NCI-H345 treated with DMSO at 0.1 percent for 48 hours (cell line): ENCODE data around the gene AMBN.

ENCODE experiments used
- DNase-seq: peaks from one replicate; lab custom pipeline; 2025; ENCODE audit not compliant: unreplicated experiment; lab: John Stamatoyannopoulos, UW

The AMBN gene, protein sequence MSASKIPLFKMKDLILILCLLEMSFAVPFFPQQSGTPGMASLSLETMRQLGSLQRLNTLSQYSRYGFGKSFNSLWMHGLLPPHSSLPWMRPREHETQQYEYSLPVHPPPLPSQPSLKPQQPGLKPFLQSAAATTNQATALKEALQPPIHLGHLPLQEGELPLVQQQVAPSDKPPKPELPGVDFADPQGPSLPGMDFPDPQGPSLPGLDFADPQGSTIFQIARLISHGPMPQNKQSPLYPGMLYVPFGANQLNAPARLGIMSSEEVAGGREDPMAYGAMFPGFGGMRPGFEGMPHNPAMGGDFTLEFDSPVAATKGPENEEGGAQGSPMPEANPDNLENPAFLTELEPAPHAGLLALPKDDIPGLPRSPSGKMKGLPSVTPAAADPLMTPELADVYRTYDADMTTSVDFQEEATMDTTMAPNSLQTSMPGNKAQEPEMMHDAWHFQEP

DNA sequence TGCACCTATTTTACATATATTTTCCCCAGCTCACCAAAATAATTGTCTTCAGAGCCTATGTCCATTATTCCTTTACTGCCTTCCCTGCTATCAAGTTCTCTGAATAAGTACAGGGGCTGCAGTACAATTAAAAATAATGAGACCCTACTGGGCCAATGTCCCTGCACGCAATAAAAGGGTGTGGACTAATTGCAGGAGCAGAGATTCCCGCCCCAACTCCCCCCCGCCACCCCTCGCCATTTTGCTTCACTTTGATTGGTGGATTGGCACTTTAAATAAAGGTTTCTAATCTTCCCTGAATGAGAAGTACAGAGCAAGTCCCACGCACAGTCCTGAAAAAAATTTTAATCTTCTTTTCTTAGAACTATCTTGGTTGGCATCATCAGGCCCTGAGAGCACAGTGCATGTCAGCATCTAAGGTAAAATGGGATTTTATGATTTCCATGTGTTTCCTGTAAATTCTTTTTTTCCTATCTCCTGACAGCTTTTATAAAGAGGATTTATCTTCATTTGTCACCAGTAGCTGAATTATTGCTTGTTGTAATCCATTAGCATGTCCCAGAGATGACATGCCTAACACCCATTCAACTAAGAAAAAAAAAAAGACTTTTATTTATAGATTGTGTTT, at the start of gene AMBN:
TSS of gene AMBN (plus strand) at position 302 of the 628 bp plus-strand sequence. CDS start at position 405, 103 bp downstream.
- no peak for DNase-seq

DNA sequence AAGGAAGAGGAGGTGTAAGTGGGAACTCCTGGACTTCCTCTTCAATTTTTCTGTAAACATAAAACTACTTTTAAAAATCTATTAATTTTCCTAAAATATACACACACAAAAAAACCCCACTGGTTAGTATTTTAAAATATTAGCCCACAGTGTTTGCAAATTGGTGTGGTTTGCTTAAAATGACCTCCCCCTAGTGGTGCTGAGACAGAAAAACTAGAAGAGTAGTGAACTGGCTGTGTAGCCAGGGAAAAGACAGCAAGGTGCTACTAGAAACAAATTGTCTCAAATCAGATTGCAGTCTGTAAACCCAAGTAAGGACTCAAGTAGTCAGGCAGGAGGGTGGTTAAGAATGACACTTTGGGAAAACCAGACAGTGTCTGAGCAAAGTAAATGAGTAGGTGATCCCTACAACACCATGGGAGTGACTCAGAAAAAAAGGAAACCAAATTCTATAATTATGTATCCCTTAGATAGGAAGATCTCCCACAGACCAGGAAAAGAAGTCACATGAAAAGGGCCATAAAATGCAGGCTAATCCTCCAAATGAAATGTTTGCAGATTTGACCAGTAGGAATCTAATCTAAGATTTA, 47.7 kb upstream of the AMBN start:
- no peak for DNase-seq

DNA sequence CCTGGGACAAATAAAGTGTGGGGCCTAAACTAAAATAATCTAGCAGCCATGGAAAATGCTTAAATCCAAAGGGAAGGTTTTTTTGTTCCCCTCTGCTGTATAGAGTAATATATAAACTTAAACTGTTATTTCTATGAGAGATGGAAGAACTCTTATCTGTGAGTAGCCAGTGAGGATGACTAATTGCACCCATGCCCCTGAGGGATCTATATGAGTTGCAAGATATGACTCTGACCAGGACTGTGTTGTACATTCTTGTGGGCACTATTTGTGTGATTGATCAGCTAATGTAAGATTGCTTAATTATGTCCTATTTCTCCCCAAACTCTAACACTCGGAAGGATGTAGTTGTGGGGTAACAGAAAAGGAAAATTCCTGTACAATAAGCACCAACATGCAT, 35.2 kb upstream of the AMBN start:
- no peak for DNase-seq

DNA sequence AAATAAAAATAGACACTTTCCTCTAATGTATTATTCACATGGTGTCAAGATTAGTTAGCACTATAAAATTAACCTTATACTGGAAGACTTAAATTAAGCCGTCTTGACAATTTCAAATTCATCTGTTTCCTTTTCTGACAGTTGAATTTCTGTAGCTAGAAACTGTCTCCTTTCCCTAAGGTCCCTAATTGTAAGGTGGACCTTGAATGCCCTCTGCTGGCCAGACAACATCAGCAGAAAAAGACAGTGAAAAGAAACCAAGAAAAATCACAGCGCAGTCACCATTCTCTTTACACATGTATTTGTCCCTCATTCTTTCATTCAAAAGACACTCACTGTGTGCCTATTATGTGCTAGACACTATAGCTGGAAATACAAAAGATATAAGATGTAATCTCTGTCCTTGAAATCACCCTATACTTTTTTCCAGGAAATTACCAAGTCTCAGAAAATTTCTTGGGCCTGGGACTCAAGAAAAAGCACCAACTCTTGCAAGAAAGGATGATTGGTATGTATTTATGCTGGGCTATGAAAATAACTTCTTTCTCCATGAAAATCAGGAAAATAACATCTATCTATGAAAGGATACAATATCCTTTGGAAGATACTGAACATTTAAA, 32.7 kb upstream of the AMBN start:
- DNase-seq, result peak; percentile 3

DNA sequence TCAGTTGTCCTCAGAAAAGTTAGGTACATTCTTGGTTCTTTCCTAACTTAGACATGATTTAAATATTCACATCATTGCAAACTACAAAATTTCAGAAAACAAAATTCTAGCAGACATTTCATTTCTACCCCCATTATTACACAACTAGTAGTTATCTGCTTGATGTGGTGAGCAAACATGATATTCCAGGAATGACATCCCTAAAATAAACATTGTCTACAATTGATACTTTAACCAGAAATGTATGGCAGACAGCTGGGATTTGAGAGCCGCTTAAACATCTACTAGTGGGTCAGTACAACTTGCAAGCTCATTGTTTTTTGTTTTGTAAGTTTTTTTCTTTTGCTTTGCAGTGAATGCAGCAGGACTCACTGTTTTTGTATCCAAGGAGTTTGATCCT, 32.1 kb upstream of the AMBN start:
- DNase-seq, result no peak

DNA sequence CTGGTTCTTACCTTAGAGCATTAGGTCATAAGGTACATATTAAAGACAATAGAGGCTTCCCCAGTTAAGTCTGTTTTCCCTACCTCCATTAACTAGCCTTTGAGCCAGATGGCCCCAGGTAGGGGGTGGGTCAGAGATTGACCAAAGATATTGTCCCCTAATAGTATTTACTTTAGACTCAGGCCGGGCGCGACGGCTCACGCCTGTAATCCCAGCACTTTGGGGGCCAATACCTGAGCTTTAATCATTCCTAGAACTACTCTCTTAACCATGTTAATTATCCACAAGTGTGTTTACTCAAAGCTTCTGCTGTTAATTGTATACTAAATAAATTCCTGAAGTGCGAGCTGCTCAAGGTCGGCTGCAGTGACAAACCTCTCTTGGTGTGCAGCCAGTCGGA, 28.0 kb upstream of the AMBN start:
- no peak for DNase-seq

DNA sequence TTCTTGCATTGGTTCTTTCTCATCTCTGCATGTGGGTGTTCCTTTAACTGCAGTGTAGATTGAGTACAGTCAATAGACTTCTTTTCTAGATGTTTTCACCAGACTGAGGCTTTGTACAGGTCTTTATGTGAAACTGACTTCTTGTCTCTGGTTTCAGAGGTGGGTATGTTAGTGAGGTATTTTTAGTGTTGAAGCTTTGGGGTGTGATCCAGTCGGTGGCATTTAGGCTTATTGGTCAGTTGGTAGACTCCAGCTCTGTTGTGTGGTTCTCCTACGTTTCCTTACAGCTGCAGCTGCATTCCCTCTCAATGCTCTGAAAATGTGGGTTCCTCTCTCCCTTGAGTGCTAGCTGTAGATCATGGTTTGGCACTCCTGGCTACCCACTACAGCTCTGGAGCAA, 21.3 kb upstream of the AMBN start:
- no peak for DNase-seq

DNA sequence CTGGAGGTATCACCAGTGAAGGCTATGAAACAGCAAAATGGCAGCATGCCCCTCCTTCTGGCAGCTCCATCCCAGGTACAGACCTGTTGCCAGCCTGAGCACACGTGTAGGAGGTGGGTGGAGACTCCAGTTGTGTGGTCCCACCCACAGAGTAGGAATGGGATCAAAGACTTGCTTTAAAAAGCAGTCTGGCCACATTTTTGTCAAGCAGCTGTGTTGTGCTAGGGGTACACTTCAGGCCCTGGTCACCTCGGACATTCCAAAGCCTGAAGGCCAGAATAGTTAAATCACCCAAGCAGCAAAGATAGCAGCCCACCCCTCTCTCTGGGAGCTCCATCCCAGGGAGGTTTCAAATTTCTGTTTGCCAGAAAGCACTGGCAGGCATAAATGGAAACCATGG, 20.3 kb upstream of the AMBN start:
- no peak for DNase-seq

DNA sequence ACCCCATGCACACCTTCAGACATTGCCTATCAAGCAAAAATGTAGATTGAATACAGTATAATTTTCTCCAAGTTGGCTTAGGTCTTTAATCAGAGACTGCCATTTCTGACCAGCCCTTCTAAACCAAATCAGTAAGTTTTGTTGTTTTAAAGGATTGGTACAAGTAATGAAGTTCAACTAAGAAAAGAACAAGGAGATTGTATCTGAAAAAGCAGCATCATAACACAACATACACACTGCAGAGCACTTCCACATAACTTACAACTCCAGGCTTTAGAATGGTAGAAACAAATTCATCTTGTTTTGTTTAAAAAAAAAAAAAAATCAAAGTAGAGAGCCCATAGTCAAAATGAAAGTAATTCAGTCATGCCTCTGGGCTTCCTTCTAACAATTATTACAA, 16.1 kb upstream of the AMBN start:
- no peak for DNase-seq

DNA sequence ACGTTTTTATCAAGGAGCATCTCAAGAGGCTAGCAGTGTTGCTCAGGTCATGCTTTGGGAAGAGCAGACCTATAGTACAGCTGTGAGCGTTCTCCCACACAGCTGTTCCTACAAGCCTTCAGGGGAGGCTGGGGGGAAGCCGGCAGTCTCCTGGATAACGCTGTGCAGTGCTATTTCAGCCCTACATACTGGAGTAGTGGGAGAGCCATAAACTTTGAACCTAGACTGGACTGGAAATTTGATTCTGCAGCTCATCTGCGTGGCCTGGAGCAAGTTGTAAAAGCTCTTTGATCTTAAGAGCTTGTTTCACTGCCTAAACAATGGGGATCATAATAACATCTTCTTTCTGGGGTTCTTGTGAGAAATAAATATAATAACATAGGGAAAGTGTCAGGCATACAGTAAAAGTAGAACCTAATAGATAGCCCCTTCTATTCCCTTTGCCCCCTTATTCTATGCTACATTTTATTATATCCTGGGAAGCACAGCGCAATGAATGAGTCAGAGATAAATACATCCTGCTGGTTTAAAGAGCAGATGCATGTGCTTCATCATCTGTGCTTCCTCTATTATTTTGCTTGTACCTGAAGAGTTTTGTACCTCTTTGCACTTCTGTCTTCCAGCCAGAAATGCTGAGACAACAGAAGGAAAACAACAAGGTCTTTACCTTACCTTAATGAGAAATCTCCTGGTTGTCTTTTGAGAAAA, 14.7 kb upstream of the AMBN start:
- DNase-seq, result no peak

DNA sequence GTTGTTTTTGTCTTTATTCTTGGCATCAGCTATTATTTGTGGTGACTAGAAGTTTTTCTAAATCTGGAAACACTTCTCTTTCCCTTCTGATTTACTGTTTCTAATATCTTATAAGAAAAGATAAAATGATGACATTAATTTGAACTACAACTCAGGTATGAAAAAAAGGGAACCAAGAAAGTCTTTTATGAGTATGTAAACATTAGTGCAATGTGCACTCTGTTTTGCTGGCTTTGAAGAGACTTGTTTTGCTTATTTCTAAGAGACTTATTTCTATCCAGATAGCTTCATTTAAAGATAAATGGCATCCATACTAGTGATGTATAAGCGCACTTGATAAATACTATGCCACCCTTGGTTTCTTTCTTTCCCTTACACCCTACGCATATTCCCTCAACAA, 10.1 kb upstream of the AMBN start:
- DNase-seq, result no peak

DNA sequence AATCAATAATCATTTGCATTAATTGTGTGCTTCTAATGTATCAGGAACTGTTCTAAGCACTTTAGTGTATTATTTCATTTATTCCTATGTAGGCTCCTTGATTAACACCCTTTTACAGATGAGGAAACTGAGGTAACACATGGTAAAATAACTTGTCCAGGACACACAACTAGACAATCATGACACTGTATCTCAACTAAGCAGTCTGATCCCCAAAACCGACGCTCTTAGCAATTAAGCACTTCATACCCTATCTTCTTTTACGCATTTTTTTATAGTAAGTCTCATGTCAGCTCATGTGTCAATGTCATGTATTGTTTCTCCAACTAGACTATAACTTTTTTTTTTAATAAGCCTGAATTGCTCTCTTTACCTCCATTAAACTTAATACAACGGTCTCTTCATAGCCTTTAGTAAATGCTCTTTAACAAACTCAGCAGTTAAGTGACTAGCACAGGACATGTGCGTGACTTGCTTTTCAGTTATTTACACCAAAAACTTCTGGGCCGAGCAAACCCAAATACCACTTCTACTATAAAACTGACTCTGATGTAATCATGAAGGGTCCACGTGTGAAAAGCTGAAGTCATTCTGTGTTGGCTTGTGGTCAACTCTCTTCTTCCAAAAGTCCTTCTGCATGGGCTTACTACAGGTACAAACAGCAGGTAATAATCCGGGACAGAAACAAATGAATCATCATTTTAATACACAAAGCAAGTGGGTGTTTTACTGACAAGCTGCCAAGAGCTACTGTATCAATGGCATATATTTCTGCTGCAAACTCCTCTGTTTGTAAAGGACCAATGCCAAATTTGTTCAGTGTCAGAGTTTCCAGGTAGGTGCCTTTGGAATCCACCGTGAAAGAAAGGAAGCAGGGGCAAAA, 7.9 kb upstream of the AMBN start:
- DNase-seq, result peak; percentile 83

DNA sequence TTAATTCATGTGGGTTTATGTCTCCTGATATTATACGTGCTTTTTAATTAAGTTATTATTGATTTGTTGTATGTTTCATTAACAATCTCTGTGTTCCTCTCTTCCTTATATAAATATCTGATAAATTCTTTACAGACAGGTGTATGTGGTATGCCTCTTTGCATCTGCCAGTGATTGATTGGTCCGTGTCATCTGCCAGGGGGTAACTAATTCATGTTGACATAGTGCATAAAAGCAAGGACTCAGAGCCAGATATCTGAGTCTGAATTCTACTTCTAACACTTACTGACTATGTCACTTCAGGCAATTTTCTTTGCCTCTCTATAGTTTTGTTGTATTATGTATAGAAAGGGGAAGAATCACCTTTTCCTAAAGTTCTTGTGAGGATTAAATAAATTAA, 5.2 kb upstream of the AMBN start:
- no peak for DNase-seq

DNA sequence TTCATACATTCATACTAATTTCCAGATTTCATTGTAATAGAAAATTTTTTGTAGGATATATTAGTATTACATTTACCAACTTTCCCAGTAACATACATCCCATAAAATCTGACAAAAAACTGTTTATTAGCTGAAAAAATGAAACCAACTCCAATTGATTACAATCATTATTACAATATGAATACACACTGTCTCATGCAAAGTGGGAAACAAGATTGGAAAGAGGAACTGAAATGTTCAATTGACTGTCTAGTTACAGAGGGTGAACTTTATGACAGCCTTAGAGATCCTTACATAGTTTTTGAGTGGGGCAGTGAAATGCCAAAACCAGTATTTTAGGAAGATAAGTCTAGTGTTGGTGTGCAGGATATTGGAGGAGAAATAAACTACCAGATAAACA, 2.3 kb upstream of the AMBN start:
- no peak for DNase-seq

DNA sequence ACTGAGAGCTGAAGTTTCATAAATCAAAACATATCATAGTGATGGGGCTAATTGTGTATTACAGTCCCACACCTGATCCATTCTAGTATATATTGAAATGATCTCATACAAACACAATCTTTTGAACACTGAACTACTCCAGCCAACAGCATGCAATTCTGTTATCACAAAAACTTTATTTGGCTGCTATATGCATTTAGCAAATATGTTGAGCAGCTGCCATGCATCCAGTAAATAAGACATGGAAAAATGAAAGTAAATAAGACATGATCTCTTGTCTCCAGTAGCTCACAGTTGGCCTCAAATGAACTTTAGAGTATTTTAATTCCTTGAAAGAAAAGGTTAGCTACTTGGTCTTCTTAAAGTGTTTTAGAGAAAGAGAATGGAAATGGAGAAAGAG, 2.1 kb downstream of the AMBN start:
- DNase-seq, result no peak

DNA sequence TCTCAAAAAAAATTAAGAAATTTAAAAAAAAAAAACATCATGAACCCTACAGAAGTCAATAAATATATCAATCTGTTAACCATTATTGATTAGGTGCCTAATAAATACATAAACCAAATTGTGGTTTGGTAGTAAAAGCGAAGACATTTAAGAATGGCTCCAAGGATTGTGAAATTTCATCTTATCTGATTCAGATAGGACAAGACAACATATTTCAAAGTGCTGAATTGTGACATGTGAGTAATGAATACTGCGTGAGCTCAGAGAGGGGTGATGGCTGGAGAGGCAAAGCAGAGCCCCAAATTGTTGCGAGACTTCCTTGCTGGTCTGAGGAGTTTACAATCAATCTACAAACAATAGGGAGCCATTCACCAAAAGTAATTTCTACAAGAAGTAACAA, 8.2 kb downstream of the AMBN start:
- no peak for DNase-seq

DNA sequence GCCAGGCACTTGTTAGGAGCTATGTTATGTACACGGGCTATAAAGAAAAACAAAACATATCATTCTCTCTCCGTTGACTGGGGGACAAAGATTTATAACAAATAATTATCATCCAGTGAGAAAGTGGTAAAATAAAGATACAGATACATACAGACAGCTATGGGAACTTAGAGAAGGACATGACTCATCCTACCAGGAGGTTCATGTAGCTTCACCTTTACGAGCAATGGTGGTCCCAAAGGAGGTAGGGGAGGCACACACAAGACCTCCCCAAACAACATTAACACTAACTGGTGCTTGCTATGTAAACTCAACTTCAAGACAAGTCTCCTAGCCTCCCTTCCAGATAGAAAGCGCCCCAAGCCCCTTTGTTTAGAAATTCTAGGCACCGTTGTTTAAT, 8.9 kb downstream of the AMBN start:
- DNase-seq, result no peak

DNA sequence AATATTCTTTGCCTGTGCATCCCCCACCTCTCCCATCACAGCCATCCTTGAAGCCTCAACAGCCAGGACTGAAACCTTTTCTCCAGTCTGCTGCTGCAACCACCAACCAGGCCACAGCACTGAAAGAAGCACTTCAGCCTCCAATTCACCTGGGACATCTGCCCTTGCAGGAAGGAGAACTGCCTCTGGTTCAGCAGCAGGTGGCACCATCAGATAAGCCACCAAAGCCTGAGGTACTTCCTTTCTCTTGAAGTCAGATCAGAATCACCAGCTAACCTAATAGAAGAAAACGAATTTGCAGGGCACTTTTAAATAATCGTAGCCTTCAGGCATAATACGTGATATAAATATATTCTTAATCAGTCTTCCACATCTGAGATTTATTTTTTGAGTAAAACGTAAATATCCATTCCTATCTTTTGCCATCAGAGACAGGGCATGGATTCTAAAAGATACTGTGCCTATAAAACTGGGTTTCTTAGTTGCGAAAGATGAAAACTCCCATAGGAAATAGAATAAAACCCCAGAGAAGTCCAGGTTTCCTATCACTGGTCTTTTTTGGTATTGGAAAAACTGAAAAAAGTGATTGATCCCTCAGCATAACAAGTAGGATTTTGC, 9.5 kb downstream of the AMBN start:
- peak; percentile 51 for DNase-seq

DNA sequence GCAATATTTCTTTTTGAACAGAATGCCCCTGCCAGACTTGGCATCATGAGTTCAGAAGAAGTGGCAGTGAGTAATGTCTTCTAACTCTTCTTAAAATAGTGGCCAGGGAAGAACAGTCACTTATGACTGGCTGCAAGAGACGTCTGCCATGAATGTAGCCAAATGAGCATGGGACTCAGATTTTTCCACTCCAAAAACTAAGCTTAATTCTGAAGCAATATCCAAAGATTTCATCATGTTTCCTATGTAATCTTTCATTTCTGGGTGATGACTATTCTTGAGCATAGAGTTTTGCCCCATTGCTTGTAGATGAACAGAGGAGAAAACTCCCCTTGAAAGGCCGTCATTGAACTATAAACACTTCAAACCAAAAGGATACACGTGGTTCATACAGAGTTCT, 11.8 kb downstream of the AMBN start:
- no peak for DNase-seq

DNA sequence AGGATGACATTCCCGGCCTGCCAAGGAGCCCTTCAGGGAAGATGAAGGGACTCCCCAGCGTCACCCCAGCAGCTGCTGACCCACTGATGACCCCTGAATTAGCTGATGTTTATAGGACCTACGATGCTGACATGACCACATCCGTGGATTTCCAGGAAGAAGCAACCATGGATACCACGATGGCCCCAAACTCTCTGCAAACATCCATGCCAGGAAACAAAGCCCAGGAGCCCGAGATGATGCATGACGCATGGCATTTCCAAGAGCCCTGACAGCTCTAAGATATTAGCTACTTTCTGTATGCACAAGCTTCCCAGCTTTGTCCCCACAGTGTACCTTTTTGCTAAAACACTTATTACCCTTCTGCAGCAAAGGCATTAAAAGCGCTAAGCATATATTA, 14.4 kb downstream of the AMBN start:
- DNase-seq, result no peak
